Stomach (tissue), 9 donors: ENCODE results near the gene ECE1. TPM values are rescaled to one million over a fixed set of nuclear protein-coding genes. Genes with fewer than 3 reads are reported as not detected.
A peak's percentile ranks its signal among the peaks of the same experiment; 100 is the strongest.

Experiments
- DNase-seq, 2 donors: peaks; one replicate each; pipeline versions ENCODE4 v3.0.0 to v3.0.0-alpha.2; 2013 to 2019
- H3K27ac ChIP-seq, 5 donors: fragments of 200-600 bp in 4 of 5; sonication (generic) in 4 of 5; one replicate each; pipeline ENCODE4 v1.5.1; 2013 to 2019; ENCODE audit warnings: mild to moderate bottlenecking in 1 of 5, moderate library complexity in 1 of 5
- H3K27me3 ChIP-seq, 3 donors: fragments of 200-600 bp; sonication (generic); one replicate each; pipeline ENCODE4 v1.5.1; 2017 to 2019; ENCODE audit warnings: mixed run types in 1 of 3
- H3K36me3 ChIP-seq, 4 donors: fragments of 200-600 bp; sonication (generic); 1 replicate in 3 of 4; 2 replicates in 1 of 4; pipeline ENCODE4 v1.5.1; 2016 to 2019
- H3K4me1 ChIP-seq, 4 donors: fragments of 200-600 bp; sonication (generic); one replicate each; pipeline ENCODE4 v1.5.1; 2016 to 2019
- H3K4me3 ChIP-seq, 4 donors: fragments of 200-600 bp; sonication (generic) in 3 of 4; one replicate each; pipeline ENCODE4 v1.5.1; 2016 to 2019; ENCODE audit warnings: mild to moderate bottlenecking in 1 of 4
- H3K9me3 ChIP-seq, 4 donors: fragments of 200-600 bp; sonication (generic); one replicate each; pipeline ENCODE4 v1.5.1; 2016 to 2019
- CTCF ChIP-seq, 7 experiments: fragments of 450-650 bp in 4 of 7; fragments of 200-600 bp in 3 of 7; sonication (generic) in 3 of 7; IDR thresholded peaks; one replicate each; pipeline ENCODE4 v1.5.1; 2016 to 2019; ENCODE audit warnings: antibody characterized with exemption in 7 of 7, control low read depth in 2 of 7, mild to moderate bottlenecking in 1 of 7
- EP300 ChIP-seq: sonication (generic); formaldehyde crosslinking; IDR thresholded peaks from one replicate; pipeline ENCODE4 v1.6.1; 2017; ENCODE audit warnings: antibody characterized with exemption
- POLR2A ChIP-seq, 4 donors: fragments of 450-650 bp; IDR thresholded peaks; one replicate each; pipeline ENCODE4 v1.6.1; 2016; ENCODE audit warnings: antibody characterized with exemption in 4 of 4, control low read depth in 2 of 4, mild to moderate bottlenecking in 1 of 4, moderate library complexity in 1 of 4
- POLR2AphosphoS5 ChIP-seq, 3 donors: sonication (generic); formaldehyde crosslinking; IDR thresholded peaks; one replicate each; pipeline ENCODE4 v1.6.1; 2016; ENCODE audit warnings: antibody characterized with exemption in 3 of 3
- WGBS, 5 donors: extraction: QIAGEN DNeasy Blood & Tissue Kit in 3 of 5; methylation state at CpG; one replicate each; pipeline versions ENCODE4 v1.1.5 to v1.1.7; 2013 to 2018; 5-methylcytosine and 5-hydroxymethylcytosine counted together
- intact Hi-C: fragments of 100-400 bp; cut with DNase I; formaldehyde crosslinking; loops from one replicate; pipeline ENCODE4 v1.15.1; 2023; ENCODE audit warnings: low total_unique reads
- polyA plus RNA-seq, 3 donors: library from polyadenylated mRNA; stranded (reverse); fragments of 200-250 nt; gene quantifications; one replicate each; pipeline ENCODE4 v1.2.3, GENCODE V29; 2013
- total RNA-seq, 5 donors: library from RNA; depleted of rRNA; stranded (reverse); fragments of >200 nt; gene quantifications; one replicate each; pipeline versions ENCODE4 v1.1.0 to v1.2.3, GENCODE V29; 2014 to 2016
- donor health status: healthy with polysubstance abuse.
- donor health status: Bipolar disorder and iron deficiency.
- donor health status: healthy.

The ECE1 gene
- total and polyA plus RNA-seq, 8 donors = 17.6 to 574 (median 42.6) TPM

GRCh38 chr1:21299780-21300395, 9.6 kb upstream of the ECE1 start:
- H3K27me3 ChIP-seq = no peaks in the 10 kb centered on the region
- 72 to 84% (median 79%) methylated on average over 4 of the region's 4 CpGs for WGBS, 5 donors
- H3K9me3 ChIP-seq = no peaks in the 10 kb centered on the region
- DNase-seq = peak in 1 of 2 donors; percentile 9
- H3K36me3 ChIP-seq = no peaks in the 10 kb centered on the region
- TF ChIP-seq POLR2A (IDR thresholded peaks at IDR 0.05) (no peak), POLR2AphosphoS5 (IDR thresholded peaks at IDR 0.05) (no peak), EP300 (no peak), CTCF (IDR thresholded peaks at IDR 0.05) (no peak)
- H3K4me3 ChIP-seq = no peak overlapping the region
- no peak overlapping the region for H3K27ac ChIP-seq
- intact Hi-C loops = no loop called here
- peaks cover 42 to 85% (median 70%) of the 10 kb centered on the region in 4 donors for H3K4me1 ChIP-seq

- peak overlapping the region in 2 of 5 donors; percentile 16 to 86 for H3K27ac ChIP-seq
- WGBS, 5 donors = 62 to 85% (median 68%) methylated on average over 3 of the region's 3 CpGs
- H3K4me3 ChIP-seq = no peak overlapping the region
- H3K36me3 ChIP-seq = no peaks in the 10 kb centered on the region
- H3K4me1 ChIP-seq = peaks cover 42 to 86% (median 71%) of the 10 kb centered on the region in 4 donors
- no peaks in the 10 kb centered on the region for H3K9me3 ChIP-seq
- no peak for TF ChIP-seq EP300
- no peak for TF ChIP-seq POLR2AphosphoS5 (IDR thresholded peaks at IDR 0.05)
- no peak for TF ChIP-seq POLR2A (IDR thresholded peaks at IDR 0.05)
- TF ChIP-seq CTCF (IDR thresholded peaks at IDR 0.05) = no peak
- intact Hi-C loops = no loop called here
- peak in 1 of 2 donors; percentile 53 for DNase-seq
- H3K27me3 ChIP-seq = no peaks in the 10 kb centered on the region
Measured at GRCh38 chr1:21298981-21299391, 8.7 kb upstream of the ECE1 start.

GRCh38 chr1:21297975-21298374, 7.7 kb upstream of the ECE1 start:
- H3K9me3 ChIP-seq = no peaks in the 10 kb centered on the region
- peak in 1 of 2 donors; percentile 5 for DNase-seq
- H3K27ac ChIP-seq = peak overlapping the region in 3 of 5 donors; percentile 15 to 86 (median 40)
- 83 to 91% (median 89%) methylated on average over 13 of the region's 13 CpGs for WGBS, 5 donors
- peaks cover 46 to 87% (median 73%) of the 10 kb centered on the region in 4 donors for H3K4me1 ChIP-seq
- H3K36me3 ChIP-seq = no peaks in the 10 kb centered on the region
- H3K27me3 ChIP-seq = no peaks in the 10 kb centered on the region
- H3K4me3 ChIP-seq = no peak overlapping the region
- intact Hi-C loops = no loop called here
- no peak for TF ChIP-seq CTCF (IDR thresholded peaks at IDR 0.05)
- TF ChIP-seq EP300 = no peak
- TF ChIP-seq POLR2AphosphoS5 (IDR thresholded peaks at IDR 0.05) = no peak
- TF ChIP-seq POLR2A (IDR thresholded peaks at IDR 0.05) = no peak

GRCh38 chr1:21296509-21297354, 6.5 kb upstream of the ECE1 start:
- intact Hi-C loops = no loop called here
- Histone ChIP-seq H3K9me3 (no peaks in the 10 kb centered on the region), H3K36me3 (no peaks in the 10 kb centered on the region), H3K27me3 (no peaks in the 10 kb centered on the region), H3K4me3 (no peak overlapping the region), H3K27ac (peak overlapping the region; percentile 6 to 90 (median 80)), H3K4me1 (peaks cover 44 to 86% (median 73%) of the 10 kb centered on the region in 4 donors)
- TF ChIP-seq EP300 (no peak), POLR2A (IDR thresholded peaks at IDR 0.05) (no peak), POLR2AphosphoS5 (IDR thresholded peaks at IDR 0.05) (no peak), CTCF (IDR thresholded peaks at IDR 0.05) (no peak)
- DNase-seq = peak in 1 of 2 donors; percentile 15
- 41 to 77% (median 60%) methylated on average over 6 to 7 of the region's 7 CpGs for WGBS, 5 donors
